Body of pancreas (tissue), 4 donors: ENCODE results near the gene GTPBP6. TPM values are rescaled to one million over a fixed set of nuclear protein-coding genes. Genes with fewer than 3 reads are reported as not detected.

Experiments used
- ATAC-seq: fragments of 150-250 bp; one replicate; pipeline ENCODE4 v1.9.1; 2016
- DNase-seq, 4 donors: peaks; one replicate each; pipeline ENCODE4 v3.0.0-alpha.2; 2019
- H3K27ac ChIP-seq, 4 donors: fragments of 200-600 bp; sonication (generic); 1 replicate in 3 of 4; 2 replicates in 1 of 4; pipeline versions ENCODE4 v1.5.1 to v1.6.1; 2016 to 2019; ENCODE audit warnings: mild to moderate bottlenecking in 1 of 4, mixed read lengths in 1 of 4, moderate library complexity in 1 of 4
- H3K27me3 ChIP-seq, 2 donors: fragments of 200-600 bp; sonication (generic); one replicate each; pipeline ENCODE4 v1.6.0; 2016; ENCODE audit warnings: mild to moderate bottlenecking in 1 of 2
- H3K36me3 ChIP-seq, 2 donors: fragments of 200-600 bp; sonication (generic); replicated peaks in 1 of 2; 2 replicates each; pipeline ENCODE4 v1.5.1; 2016; ENCODE audit warnings: low read depth in 2 of 2; ENCODE audit not compliant: insufficient read depth in 1 of 2
- H3K4me1 ChIP-seq: fragments of 200-600 bp; sonication (generic); one replicate; pipeline ENCODE4 v1.6.0; 2016
- H3K4me3 ChIP-seq, 2 donors: fragments of 200-600 bp; sonication (generic); 1 replicate in 1 of 2; 2 replicates in 1 of 2; pipeline ENCODE4 v1.5.1; 2016 to 2019
- H3K9me3 ChIP-seq, 3 donors: fragments of 200-600 bp; sonication (generic); 1 replicate in 2 of 3; 2 replicates in 1 of 3; pipeline ENCODE4 v1.5.1; 2016
- CTCF ChIP-seq, 7 experiments: fragments of 450-650 bp in 4 of 7; fragments of 200-600 bp in 3 of 7; sonication (generic) in 3 of 7; IDR thresholded peaks; one replicate each; pipeline ENCODE4 v1.5.1; 2016 to 2019; ENCODE audit warnings: antibody characterized with exemption in 7 of 7
- POLR2A ChIP-seq, 3 donors: fragments of 450-650 bp; IDR thresholded peaks; one replicate each; pipeline ENCODE4 v1.6.1; 2016; ENCODE audit warnings: antibody characterized with exemption in 3 of 3, mild to moderate bottlenecking in 2 of 3
- WGBS, 2 donors: methylation state at CpG; one replicate each; pipeline ENCODE4 v1.1.5; 2017; 5-methylcytosine and 5-hydroxymethylcytosine counted together
- intact Hi-C: fragments of 100-400 bp; cut with DNase I; formaldehyde crosslinking; loops from one replicate; pipeline ENCODE4 v1.15.1; 2023
- total RNA-seq, 2 donors: library from RNA; depleted of rRNA; stranded (reverse); fragments of >200 nt; gene quantifications; one replicate each; pipeline ENCODE4 v1.1.0, GENCODE V29; 2016

GTPBP6 gene
- total RNA-seq, 2 donors from 2014 or later: 25.7 to 32.4 TPM

GRCh38 chrX:334971-335757 is 16.6 kb upstream of the GTPBP6 start:
- peaks cover 0 to 13% of the 10 kb centered on the region in 2 donors for H3K27me3 ChIP-seq
- ATAC-seq (no peak), DNase-seq (peak in 1 of 4 donors; percentile 4)
- WGBS, 2 donors: 92 to 96% methylated on average over 28 to 40 of the region's 47 CpGs
- no peaks in the 10 kb centered on the region for H3K9me3 ChIP-seq
- TF ChIP-seq CTCF (IDR thresholded peaks at IDR 0.05) (no peak), POLR2A (IDR thresholded peaks at IDR 0.05) (no peak)
- no peaks in the 10 kb centered on the region for H3K36me3 ChIP-seq
- H3K4me3 ChIP-seq: no peak overlapping the region
- intact Hi-C loops: no loop called here
- H3K4me1 ChIP-seq: peaks cover 12% of the 10 kb centered on the region
- no peak overlapping the region for H3K27ac ChIP-seq

- 90 to 92% methylated on average over 32 to 33 of the region's 53 CpGs for WGBS, 2 donors
- Histone ChIP-seq H3K4me1 (peaks cover 12% of the 10 kb centered on the region), H3K27ac (no peak overlapping the region), H3K27me3 (peaks cover 0 to 13% of the 10 kb centered on the region in 2 donors), H3K9me3 (no peaks in the 10 kb centered on the region), H3K4me3 (no peak overlapping the region), H3K36me3 (no peaks in the 10 kb centered on the region)
- ATAC-seq: no peak
- intact Hi-C loops: no loop called here
- peak in 1 of 4 donors; percentile 5 for DNase-seq
- no peak for TF ChIP-seq CTCF (IDR thresholded peaks at IDR 0.05)
- no peak for TF ChIP-seq POLR2A (IDR thresholded peaks at IDR 0.05)
These were observed 15.8 kb upstream of the GTPBP6 start for GRCh38 chrX:334331-334891.

- TF ChIP-seq POLR2A (IDR thresholded peaks at IDR 0.05): no peak
- TF ChIP-seq CTCF (IDR thresholded peaks at IDR 0.05): no peak
- Histone ChIP-seq H3K27me3 (peaks cover 0 to 13% of the 10 kb centered on the region in 2 donors), H3K9me3 (no peaks in the 10 kb centered on the region), H3K4me1 (peaks cover 12% of the 10 kb centered on the region), H3K27ac (no peak overlapping the region), H3K36me3 (no peaks in the 10 kb centered on the region), H3K4me3 (no peak overlapping the region)
- 94 to 97% methylated on average over 25 to 48 of the region's 51 CpGs for WGBS, 2 donors
- intact Hi-C loops: no loop called here
- DNase-seq: no peak
- ATAC-seq: no peak
These were observed 15.2 kb upstream of the GTPBP6 start for GRCh38 chrX:333611-334311.

- no peaks in the 10 kb centered on the region for H3K36me3 ChIP-seq
- H3K9me3 ChIP-seq: no peaks in the 10 kb centered on the region
- 89 to 94% methylated on average over 6 to 26 of the region's 33 CpGs for WGBS, 2 donors
- TF ChIP-seq CTCF (IDR thresholded peaks at IDR 0.05) (no peak), POLR2A (IDR thresholded peaks at IDR 0.05) (no peak)
- peaks cover 0 to 13% of the 10 kb centered on the region in 2 donors for H3K27me3 ChIP-seq
- H3K27ac ChIP-seq: no peak overlapping the region
- no peak for DNase-seq
- H3K4me1 ChIP-seq: peaks cover 12% of the 10 kb centered on the region
- intact Hi-C loops: no loop called here
- ATAC-seq: no peak
- no peak overlapping the region for H3K4me3 ChIP-seq
These were observed 14.5 kb upstream of the GTPBP6 start for GRCh38 chrX:332916-333610.
